T-helper 1 cell treated with Interleukin-12 subunit alpha and Interleukin-12 subunit beta and Interleukin-4 antibody, amounts not matched to agents 30 ng/mL and 1 ng/mL, for 36 hours (primary cell): Measurements from ENCODE around the gene TCP11. TPM values are rescaled to one million over a fixed set of nuclear protein-coding genes. Genes with fewer than 3 reads are reported as not detected.

Source experiments
- intact Hi-C: fragments of 100-400 bp; cut with micrococcal nuclease; formaldehyde crosslinking; loops from one replicate; pipeline ENCODE4 v1.15.1; 2024
- total RNA-seq: library from RNA; stranded (reverse); gene quantifications from 2 replicates; pipeline ENCODE4 v1.2.3, GENCODE V29; 2022

TCP11 gene
- total RNA-seq: not detected in 2 replicates

DNA sequence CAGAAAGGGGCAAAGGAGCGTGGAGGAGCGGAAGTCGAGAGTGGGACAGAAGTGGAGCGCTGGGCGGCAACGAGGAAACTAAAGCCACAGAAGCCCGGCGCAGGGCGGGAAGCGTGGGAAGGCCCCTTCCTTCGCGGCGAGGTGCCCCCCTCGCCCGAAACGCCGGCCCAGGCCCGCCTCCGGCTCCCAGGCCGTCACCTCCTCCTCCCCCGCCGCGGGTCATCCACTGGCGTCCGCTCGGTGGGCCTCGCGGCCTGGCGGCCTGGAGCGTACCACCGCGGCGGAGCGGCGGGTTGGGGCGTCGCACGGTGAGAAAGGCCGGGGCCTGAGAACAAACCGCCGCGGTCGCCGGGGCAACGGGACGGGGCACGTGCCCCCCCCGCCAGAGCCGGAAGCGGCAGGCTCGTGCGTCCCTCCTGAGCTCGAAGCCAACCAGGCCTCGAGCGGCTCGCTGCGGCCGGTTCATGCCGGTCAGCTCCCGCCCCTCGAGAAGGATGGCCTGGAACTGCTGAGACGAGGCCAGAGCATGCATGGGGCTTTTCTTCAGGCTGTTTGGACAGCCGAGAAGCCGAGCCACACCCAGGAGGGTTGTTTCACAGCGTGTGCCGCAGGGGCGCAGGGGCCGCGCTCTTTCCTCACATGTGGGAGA lies at the start of gene TCP11:
TSS of gene TCP11 (minus strand) at position 333 of the 649 bp plus-strand sequence. CDS start 469 bp downstream, outside the sequence.
- intact Hi-C loops: loop anchor here (5.0 to 10.0 kb wide), 2 partner anchors 256 to 349 kb away; partner anchors contain the start of genes ANKS1A, BLTP3A and TAF11

DNA sequence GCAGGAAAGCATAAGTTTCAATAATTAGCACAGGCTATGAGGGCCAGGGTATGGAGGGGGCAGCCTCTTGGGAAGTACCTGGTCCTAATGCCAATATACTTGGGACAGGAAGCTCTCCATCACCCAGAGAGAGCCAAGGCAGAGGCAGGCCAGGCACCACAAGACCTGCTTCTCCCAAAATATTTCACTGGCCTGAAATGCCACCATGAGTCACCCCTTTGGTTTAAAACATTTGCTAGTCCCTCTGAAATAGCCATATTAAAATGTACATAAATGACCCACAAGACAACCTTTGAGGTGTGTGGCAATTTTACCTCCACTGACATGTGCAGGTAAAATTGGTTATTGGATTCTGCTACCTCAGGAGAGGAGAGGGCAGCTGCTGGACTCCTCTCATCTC lies 49.2 kb upstream of the TCP11 start:
- intact Hi-C loops: no loop called here

DNA sequence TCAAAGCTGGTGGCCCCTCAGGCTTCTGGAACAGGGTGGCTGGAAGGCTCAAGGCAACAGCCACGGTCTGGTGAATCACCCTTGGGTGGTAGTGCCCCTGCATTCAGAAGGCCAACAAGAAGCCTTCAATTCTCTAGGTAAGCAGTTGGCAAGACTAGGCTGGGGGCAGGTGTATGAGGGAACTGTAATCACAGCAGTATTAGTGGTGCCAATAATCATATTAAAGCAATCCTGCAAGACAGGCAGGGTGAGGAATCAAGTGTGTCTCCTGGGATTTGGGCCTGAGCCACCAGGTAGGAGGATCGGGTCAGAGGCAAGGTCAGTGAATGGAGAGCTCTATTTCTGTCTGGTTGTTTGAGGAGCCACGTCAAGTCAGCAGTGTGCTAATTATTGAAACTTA lies 47.7 kb upstream of the TCP11 start:
- intact Hi-C loops: no loop called here

DNA sequence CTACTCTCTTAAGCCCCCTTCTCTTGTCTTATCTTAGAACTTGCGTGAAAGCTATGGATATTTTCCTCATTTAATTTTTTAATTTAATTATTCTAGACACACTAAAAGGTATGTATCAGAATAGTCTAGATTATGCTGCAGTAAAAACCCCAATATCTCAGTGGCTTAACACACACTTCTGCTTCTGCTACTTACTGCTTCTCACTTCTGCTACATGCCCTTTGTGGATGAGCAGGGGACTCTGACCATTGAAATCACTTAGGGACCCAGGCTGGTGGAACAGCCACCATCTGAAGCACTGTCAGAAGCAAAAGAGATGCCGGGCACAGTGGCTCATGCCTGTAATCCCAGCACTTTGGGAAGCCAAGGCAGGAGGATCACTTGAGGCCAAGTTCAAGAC lies 45.4 kb upstream of the TCP11 start:
- intact Hi-C loops: no loop called here

DNA sequence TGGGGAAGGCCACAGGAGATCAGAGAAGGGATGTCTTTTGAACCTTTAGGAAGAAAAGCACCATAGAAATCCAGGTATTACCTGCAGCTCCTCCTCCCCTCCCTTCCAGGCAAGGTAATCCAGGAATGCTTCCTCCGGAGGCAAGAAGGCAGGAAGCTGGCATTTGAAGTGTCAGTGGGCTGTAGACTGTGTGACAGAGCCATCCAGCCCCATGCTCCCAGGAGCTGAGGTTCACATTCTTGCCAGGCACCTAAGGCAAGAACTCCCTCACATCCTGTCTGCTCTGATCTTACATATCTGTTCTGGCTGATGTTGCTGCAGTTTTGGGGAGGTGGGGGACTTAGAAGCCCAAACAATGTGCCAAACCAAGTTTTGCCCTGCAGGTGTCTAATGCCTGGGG lies 44.8 kb upstream of the TCP11 start:
- intact Hi-C loops: no loop called here

DNA sequence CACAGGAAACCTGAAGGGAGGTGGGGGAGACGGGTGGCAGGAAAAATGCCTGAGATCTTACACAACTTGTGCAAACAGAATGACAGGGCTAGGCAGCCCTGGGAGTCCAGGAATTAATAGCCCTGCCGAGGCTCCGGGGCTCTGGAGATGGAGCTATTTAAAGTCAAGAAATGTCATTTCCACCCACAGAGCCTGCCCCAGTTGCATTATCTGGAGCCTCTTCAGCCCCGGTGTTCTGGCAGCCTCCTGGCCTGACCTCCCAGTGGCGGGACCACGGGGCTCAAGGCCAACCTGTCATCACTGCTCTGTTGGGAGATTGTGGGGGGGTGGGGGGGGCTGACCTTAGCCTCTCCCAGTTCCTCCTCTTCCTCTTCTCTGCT lies 44.2 kb upstream of the TCP11 start:
- intact Hi-C loops: no loop called here

DNA sequence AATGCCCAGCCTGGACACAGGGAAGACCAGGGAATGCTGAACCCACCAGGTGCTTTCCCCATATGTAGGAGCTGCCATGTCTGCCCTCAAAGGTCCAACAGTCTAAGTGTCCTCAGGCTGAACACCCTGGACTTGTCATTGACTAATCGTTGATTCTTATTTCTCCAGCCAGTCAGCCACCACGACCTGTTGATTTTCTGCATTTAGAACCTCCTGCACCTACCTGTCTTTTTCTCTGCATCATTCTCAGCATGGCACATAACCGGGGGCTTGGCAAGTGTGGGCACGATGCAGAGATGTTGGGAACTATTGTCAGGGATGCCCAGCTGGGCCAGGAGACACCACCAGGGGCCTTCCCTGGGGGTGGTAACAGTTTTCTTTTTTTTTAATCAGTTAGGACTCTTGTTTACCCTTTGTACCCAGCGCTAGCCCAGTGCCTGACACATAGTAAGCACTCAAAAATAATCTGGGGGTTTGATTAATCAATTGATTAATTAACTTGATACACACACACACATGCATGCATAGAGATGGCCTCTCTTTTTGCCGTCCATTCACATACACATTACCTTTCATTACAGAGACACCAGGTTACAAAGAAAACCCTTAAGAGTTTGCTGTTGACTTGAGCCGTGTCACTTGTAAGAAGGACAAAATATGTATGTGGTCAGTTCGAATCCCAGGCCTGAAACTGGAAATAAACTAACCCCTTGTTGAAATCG lies 43.6 kb upstream of the TCP11 start:
- intact Hi-C loops: no loop called here

DNA sequence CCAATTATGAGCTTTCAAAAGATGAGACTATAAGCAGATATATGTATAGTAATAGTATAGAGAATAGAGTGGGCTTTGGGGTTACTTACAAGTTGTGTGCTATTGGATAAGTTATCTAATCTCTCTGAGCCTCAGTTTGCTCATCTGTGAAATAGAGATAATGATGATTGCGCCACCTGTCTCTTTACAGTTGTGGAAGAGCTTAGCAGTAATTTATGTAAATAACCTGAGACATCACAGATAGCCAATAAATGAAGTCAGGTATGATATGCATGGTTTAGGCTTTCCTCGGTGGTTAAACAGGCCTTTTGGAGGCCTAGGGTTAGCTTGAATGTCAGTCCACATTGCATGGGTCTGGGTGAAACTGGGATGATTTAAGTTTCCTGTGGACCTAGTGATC lies 42.8 kb upstream of the TCP11 start:
- intact Hi-C loops: no loop called here

DNA sequence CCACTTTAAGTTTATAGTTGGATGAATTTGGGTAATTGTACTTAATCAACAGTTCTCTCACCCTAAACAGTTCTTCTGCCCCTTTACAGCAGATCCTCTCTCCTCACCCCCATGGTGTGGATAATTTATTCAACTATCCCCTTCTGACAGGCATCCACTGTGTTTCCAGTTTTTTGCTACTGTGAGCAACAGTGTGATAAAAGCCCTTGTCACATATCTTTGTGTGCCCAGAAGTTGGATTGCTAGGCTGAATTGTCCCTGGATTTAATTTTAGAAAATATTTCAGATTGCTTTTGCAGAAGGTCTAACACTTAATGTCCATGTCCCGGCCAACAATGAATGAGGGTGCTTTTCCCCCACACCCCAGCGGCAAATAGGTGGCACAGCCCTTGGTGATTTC lies 42.1 kb upstream of the TCP11 start:
- intact Hi-C loops: no loop called here

DNA sequence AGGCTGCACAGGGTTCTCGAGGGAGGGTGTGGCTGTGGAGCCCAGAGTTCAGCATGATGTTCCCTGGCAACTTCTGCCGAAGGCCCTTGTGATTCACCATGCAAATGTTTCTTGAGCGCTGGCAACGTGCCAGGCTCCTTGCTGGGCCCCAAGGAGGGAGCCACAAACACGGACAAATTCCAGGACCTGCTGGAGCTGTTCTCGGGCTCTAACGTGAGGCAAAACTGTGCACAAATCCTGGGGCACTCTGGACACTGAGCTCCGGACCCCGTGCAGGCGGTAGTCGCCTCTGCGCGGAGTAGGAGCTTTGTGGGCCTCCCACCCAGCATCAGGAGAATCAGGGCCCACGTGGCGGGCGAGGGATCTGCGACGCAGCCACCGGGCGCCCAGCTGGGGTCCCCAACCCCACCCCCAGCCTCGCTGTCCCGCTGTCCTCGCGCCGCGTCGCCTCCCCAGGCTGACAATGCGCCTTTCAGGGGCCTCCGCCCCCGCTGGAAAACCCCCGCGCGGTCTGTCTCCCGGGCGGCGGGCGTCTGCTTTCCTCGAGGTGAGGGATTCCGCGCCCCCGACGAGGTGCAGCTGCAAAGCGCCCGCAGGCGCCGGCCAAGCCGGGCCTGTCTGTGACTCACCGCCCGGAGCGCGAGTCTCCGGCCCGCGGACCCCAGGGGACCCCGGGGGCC lies 40.9 kb upstream of the TCP11 start:
- intact Hi-C loops: no loop called here

DNA sequence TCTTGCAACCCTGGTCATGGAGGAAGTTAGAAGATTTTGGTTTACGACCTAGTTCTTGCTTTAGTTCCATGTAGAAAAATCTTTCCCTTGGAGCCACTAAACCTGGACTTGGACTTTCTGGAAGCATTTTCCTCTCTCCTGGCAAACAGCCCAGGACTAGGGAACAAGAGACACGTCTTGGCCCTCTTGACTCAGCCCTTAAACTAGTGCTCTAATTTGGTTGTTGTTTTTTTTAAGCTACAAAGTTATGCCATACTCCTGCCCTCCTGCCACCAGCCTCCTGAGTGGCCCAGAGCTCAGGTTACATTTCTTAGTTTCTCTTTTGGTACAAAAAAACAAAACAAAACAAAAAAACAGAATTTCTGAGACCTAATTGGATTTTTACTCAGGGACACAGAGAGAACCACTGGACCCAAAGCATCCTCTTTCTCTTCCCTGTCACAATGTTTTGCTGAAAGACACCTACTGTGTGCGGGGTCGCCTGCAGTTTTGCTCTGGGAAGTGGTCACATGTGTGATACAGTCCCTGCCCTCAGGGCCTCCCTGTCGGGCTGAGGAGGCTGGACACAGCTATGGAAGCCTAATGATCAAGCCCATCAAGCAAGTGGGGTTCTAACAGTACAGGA lies 40.3 kb upstream of the TCP11 start:
- intact Hi-C loops: no loop called here

DNA sequence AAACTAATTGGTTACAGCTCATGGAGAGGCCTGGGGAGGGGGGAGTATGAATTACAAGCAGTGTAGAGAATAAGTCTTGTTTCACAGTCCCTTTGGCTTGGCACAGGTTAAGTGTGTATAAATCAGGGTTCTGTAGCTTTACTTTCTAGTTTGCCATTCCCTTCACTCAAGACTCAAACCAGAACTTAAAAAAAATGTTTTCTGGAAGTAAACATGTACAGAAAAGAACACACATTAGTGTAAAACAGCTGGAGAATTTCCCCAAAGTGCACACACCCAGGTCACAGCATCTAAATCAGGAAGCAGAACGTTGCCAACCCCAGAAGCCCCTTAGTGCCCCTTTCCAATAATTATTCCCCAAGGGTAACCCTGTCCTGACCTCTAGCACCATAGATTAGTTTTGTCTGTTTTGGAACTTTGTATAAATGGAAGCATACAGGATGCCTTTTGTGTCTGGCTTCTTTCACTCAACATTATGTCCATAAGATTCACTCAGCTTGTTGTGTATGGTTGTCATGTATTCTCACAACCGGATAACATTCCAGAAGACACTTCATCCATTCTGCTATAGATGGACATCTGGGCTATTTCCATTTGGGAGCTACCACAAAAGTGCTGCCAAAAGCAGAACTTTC lies 38.9 kb upstream of the TCP11 start:
- intact Hi-C loops: no loop called here

DNA sequence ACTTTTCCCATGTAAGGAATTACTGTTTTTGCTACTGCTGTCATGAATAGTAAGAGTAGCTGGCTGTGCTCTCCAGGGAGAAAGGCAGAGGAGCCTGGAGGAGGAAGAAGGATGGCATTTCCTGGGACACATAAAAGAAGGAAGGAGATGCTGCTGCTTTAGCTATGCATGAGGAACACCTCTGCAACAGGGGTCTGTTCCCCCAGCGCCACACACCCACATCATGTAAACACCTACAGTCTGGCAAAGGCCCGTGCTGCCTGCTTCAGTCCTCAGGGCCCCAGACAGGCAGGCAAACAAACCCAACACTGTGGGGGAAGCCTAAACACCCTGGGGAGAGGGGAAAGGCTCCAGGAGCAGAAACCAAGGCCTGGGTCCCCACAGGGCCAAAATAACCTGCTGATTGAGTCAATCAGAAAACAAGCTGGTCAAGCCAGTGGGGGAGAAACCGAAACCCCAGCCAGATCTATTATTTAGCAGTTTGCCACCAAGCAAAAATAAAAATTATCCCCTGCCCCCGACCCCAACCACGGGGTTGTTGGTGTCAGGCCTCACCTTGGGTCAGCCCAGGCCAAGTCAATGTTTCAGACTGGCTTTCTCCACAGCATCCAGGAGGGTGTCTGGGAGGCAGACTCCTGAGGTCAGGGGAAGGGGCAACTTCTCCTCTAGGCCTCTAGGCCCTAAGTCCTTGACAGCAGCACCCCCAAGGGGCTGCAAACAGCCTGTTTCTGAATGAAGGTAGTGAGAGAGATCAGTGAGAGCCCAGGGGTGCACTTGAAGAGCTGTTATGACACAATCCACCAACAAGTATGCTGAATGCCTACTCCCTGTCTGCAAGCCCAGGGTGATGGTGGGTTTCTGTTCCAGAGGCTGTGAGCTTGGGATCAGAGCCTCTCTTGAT lies 38.0 kb upstream of the TCP11 start:
- intact Hi-C loops: no loop called here

DNA sequence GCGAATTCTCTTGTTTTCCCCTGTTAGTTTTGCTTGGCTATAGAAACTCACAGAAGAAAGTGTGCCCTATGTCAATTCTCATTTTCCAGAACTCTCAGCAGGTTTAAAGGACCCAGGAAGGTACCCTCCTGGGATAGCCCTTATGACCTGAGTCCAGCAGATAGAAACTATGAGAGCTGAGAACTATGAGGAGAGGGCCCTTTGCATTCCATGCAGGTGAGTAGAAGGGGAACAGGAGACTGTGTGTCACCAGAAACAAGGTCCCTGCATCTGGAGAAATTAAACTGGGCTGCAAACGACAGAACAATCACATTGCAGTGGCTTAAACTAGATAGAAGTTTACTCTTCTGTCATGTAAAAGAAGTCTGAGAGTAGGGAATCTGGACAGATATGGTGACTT lies 36.9 kb upstream of the TCP11 start:
- intact Hi-C loops: no loop called here

DNA sequence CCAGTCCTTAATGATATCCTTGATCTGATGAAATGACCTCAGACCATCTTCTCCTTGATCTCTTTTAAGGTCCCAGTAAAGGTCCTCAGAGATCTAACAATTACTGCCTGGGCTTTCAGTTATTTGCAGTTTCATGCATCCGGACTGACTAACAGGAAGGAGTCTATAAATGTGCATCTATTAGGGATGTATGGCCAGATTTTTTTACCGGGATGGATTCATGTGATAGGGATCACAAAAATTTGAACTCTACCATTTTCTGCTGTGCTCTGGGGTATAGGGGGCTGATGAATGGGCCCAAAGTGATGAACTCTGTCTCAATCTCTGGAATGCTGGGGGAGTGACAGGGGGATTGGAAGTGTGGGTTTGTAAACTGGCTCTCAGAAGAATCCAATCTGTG lies 36.5 kb upstream of the TCP11 start:
- intact Hi-C loops: no loop called here

DNA sequence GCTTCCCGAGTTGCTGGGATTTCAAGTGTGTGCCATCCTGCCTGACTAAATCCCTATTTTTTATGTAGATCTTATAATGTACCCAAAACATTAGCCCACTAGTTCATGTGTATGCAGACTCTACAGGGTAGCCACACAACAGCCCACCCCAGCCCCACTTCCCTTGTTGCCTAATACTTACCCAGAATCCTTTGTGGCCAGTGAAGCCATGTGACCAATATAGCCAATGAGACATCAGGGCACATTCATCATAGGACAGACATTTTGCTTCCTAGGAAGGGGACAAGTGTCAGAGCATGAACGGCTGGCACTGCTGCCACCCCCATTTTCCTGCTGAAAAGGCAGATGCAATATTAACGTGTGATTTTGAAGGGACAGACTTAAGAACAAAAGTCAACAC lies 36.0 kb upstream of the TCP11 start:
- intact Hi-C loops: no loop called here

DNA sequence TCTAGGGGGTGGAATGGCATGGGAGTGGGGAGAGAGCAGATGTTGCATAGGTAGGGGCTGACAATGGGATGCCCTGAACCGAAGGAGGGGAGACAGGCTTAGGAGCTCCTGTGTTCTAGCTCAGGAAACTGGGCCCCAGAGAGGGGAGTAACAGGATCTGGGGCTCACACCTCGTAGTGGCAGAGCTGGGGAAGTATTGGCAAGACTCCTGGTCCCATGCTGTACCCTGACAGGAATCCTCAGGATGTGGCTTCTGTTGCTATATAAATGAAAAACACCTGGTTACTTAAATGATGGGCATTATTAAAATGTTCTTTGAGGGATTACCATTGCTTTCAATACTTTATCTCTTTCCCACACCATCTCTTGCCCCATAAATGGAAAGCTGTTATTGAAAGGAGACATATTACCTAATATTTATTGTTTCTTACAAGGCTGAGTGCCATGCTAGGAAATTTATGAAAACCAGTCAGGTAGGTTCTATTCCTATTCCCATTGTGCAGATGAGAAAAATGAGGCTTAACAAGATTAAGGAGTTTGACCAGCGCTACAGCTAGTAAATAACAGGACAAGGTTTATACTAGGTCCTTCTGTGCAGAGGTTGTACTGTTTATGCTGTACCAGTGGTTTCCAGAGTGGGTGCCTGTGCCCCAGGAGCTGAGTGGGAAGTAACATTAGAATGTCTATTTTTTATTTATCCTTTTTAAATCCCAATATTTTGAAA lies 35.3 kb upstream of the TCP11 start:
- intact Hi-C loops: no loop called here

DNA sequence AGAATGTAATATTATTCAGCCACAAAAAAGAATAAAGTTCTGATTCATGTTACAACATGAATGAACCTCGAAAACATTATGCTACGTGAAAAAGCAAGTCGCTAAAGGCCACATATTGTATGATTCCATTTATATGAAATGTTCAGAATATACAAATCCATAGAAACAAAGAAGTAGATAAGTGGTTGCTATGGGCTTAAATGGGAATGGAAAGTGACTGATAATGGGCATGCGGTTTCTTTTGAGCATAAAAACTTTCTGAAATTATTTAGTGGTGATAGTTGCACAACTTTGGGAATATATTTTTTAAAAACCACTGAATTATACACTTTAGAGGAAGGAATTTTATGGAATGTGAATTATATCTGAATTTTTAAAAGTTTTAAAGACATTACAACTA lies 33.4 kb upstream of the TCP11 start:
- intact Hi-C loops: no loop called here

DNA sequence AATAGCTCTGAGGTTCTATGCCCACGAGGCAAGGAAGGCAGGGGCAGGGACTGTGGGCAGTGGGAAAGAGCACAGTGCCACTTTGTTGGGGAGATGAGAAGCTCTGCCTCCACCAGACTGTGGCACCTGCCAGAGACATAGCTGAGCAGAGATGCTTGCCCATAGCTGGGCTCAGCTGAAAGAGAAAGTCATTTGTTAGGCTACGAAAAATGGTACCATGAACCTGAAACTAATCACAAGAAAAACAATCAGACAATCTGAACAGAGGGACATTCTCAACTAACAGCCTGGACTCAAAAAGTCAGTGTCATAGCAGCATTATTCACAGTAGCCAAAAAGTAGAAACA lies 32.9 kb upstream of the TCP11 start:
- intact Hi-C loops: no loop called here
